Measurements from ENCODE around the gene MYO1B.

The MYO1B gene

DNA sequence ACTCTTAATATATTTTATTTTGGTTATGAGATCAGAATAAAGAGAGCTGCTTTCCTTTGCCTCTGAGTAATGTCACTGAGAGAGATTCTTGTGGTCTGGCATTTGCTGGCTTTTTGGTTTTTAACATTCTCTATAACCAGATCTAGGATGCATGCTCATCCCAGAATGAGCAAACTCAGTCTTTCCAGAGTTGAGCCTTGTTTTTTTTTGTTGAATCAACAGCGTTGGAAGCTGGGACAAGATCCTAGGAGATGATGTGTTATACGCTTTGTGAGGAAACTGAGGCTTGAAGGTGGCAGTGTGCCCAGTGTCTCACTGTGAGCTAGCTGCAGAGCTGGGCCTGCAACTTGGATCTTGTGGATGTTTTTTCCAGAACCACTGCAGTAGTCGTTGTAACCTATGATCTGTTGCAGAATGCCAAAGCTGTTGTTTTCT, 19.5 kb downstream of the MYO1B start:
- no peak for DNase-seq (ENCODE audit: low read depth)
- no peak overlapping the region for H3K4me3 ChIP-seq (ENCODE audit: low read depth, low read length)
- TF ChIP-seq, protein P1, sequence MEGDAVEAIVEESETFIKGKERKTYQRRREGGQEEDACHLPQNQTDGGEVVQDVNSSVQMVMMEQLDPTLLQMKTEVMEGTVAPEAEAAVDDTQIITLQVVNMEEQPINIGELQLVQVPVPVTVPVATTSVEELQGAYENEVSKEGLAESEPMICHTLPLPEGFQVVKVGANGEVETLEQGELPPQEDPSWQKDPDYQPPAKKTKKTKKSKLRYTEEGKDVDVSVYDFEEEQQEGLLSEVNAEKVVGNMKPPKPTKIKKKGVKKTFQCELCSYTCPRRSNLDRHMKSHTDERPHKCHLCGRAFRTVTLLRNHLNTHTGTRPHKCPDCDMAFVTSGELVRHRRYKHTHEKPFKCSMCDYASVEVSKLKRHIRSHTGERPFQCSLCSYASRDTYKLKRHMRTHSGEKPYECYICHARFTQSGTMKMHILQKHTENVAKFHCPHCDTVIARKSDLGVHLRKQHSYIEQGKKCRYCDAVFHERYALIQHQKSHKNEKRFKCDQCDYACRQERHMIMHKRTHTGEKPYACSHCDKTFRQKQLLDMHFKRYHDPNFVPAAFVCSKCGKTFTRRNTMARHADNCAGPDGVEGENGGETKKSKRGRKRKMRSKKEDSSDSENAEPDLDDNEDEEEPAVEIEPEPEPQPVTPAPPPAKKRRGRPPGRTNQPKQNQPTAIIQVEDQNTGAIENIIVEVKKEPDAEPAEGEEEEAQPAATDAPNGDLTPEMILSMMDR (IDR thresholded peaks at IDR 0.05; ENCODE audit: low read depth, low read length, missing control alignments) = no peak

DNA sequence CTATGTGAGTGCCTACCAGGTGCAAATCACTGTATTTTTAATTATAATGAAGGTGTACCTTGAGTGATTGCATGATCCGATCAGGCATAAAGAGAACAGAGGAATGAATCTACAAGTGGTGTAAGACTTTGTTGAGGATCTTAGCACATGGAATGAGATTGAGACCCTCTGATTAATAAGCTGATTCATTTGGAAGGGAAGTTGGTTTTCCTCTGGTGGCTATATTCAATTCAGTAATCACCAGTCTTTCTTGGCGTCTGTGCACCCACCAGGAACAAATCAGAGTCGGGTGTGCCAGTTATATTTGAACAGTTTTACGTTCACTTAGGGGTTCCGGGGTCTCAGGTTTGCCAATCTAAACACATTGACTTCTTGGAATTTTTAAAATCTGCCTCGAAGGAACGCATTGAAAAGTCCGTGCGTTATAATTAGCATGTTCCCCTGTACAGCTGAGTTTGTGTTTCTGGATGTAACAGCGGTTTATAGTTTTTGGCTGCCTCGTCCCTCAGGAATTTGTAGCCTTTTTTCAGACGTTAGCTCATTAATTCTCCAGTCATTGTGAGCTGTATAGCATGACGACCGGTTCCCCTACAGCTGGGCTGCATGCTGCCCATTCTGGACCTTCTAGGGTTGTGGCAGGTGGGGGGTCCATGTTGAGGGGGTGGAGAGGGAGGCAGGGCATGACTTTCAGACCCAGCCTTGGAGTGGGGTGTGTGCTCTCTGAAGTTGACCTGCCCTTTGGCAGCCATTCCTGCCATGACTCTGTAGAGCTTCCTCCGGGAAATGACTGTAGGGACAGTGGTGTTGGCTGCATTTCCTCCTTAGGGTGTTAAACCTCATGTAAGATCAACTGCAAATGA, 20.3 kb downstream of the MYO1B start:
- no peak overlapping the region for H3K4me3 ChIP-seq (ENCODE audit: low read depth, low read length)
- TF ChIP-seq, protein P1 (IDR thresholded peaks at IDR 0.05; ENCODE audit: low read depth, low read length, missing control alignments) = no peak
- DNase-seq (ENCODE audit: low read depth) = no peak

DNA sequence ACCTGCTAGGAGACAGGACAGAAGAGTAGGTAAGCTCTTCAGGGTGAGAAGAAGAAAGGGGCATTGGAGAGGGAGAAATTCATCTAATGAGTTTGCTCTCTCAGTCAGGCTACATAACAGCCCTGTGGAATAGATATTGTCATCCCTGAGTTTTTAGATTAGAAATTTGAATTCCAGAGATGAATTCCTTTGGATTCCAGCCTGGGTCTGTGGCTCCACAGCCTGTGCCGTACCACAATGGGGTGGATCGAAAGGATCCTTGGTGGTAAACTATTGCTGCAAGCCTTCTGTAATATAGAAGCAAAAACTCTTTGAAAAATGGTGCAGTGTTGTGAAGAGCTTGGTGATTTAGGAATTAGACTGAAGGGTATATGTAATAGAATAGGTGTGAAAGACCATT, 21.0 kb downstream of the MYO1B start:
- DNase-seq (ENCODE audit: low read depth) = no peak
- TF ChIP-seq, protein P1 (IDR thresholded peaks at IDR 0.05; ENCODE audit: low read depth, low read length, missing control alignments) = no peak
- no peak overlapping the region for H3K4me3 ChIP-seq (ENCODE audit: low read depth, low read length)

DNA sequence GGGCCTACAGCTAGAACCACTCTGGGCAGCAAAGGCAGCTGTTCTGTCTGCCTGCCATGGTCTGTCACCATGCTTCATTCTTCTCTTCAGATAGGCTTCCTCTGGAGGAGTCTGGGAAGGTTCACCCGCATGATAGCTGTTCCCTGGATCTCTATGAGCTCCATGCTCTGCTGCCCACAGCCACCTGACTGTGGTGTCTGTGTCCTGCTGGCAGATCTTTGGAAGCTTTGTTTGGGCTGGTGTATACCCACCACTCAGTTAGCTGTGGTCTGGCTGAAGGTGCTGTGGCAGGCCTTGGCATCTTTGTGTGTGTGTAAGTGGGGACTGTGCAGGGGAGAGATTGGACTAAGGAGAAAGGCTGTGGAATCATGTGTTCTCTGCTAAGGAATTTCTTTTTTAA, 23.4 kb downstream of the MYO1B start:
- H3K4me3 ChIP-seq (ENCODE audit: low read depth, low read length) = no peak overlapping the region
- TF ChIP-seq, protein P1 (IDR thresholded peaks at IDR 0.05; ENCODE audit: low read depth, low read length, missing control alignments) = no peak
- DNase-seq (ENCODE audit: low read depth) = no peak

DNA sequence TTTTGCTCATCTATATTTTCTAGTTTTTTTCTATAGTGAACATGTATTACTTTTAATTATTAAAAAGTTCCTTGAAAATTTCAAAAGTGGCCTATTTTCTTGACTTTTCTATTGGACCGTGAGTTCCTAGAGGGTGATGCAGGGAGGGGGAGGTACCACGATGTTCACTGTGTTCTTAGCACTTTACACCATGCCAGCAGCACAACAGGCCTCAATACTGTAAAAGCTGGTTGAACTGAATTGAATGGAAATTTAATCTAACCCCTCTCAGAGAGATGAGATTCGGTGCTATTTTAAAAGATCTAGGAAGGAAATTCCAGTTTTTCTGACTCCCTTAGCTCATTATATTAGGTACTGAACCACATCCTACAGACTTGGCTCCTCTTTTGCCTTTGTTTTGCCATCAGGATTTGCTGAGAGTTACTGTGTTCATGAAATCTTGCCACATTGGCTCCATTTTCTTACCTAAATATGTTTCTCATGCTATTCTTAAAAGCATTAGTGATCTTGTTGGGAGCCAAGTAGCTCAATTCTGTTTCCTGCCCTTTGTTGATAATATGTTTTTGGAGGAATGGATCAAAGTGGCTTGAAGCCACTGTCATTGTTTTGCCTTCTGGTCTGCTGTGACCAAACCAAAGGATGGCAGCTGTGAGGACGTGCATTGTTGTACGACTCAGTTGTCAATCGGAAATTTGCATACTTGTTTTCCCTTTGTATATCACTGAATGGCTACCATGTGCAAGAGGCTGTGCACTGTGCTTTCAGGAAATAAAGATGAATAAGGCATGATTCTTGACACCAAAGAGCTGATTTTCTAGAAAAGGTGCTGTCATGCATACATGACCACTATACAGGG, 25.3 kb downstream of the MYO1B start:
- TF ChIP-seq, protein P1 (IDR thresholded peaks at IDR 0.05; ENCODE audit: low read depth, low read length, missing control alignments) = no peak
- H3K4me3 ChIP-seq (ENCODE audit: low read depth, low read length) = no peak overlapping the region
- no peak for DNase-seq (ENCODE audit: low read depth)

DNA sequence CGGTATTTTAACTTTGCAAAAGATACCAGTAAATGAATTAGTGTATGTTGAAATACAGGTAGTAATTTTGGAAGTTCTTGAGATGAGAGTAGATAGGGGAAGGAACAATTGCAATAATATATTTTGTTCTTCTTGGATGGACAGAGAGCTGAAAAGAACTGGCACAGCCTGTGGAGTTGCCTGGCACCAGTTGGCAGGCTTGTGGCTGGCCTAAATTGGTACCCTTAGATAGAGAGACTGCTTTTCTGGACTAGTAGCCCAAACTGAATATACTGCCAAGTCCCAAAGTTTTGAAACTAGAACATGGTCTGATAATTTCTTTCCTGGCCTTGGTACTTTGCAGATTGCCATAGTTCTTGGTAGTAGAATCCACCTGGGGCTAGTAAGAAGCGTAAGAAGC, 26.9 kb downstream of the MYO1B start:
- no peak for DNase-seq (ENCODE audit: low read depth)
- H3K4me3 ChIP-seq (ENCODE audit: low read depth, low read length) = no peak overlapping the region
- TF ChIP-seq, protein P1 (IDR thresholded peaks at IDR 0.05; ENCODE audit: low read depth, low read length, missing control alignments) = no peak
